Stomach (tissue), 9 donors: ENCODE data around the gene FUT2. TPM values are rescaled to one million over a fixed set of nuclear protein-coding genes. Genes with fewer than 3 reads are reported as not detected.
"Not testable (repeated sequence)": the region's sequence is repeated elsewhere in the genome, so short reads cannot be mapped to it uniquely, and the experiment has no call there.

Experiments used
- DNase-seq, 2 donors: peaks; one replicate each; pipeline versions ENCODE4 v3.0.0 to v3.0.0-alpha.2; 2013 to 2019
- H3K27ac ChIP-seq, 5 donors: fragments of 200-600 bp in 4 of 5; sonication (generic) in 4 of 5; one replicate each; pipeline ENCODE4 v1.5.1; 2013 to 2019; ENCODE audit warnings: mild to moderate bottlenecking in 1 of 5, moderate library complexity in 1 of 5
- H3K27me3 ChIP-seq, 3 donors: fragments of 200-600 bp; sonication (generic); one replicate each; pipeline ENCODE4 v1.5.1; 2017 to 2019; ENCODE audit warnings: mixed run types in 1 of 3
- H3K36me3 ChIP-seq, 4 donors: fragments of 200-600 bp; sonication (generic); 1 replicate in 3 of 4; 2 replicates in 1 of 4; pipeline ENCODE4 v1.5.1; 2016 to 2019
- H3K4me1 ChIP-seq, 4 donors: fragments of 200-600 bp; sonication (generic); one replicate each; pipeline ENCODE4 v1.5.1; 2016 to 2019
- H3K4me3 ChIP-seq, 4 donors: fragments of 200-600 bp; sonication (generic) in 3 of 4; one replicate each; pipeline ENCODE4 v1.5.1; 2016 to 2019; ENCODE audit warnings: mild to moderate bottlenecking in 1 of 4
- H3K9me3 ChIP-seq, 4 donors: fragments of 200-600 bp; sonication (generic); one replicate each; pipeline ENCODE4 v1.5.1; 2016 to 2019
- CTCF ChIP-seq, 7 experiments: fragments of 450-650 bp in 4 of 7; fragments of 200-600 bp in 3 of 7; sonication (generic) in 3 of 7; IDR thresholded peaks; one replicate each; pipeline ENCODE4 v1.5.1; 2016 to 2019; ENCODE audit warnings: antibody characterized with exemption in 7 of 7, control low read depth in 2 of 7, mild to moderate bottlenecking in 1 of 7
- EP300 ChIP-seq: sonication (generic); formaldehyde crosslinking; IDR thresholded peaks from one replicate; pipeline ENCODE4 v1.6.1; 2017; ENCODE audit warnings: antibody characterized with exemption
- POLR2A ChIP-seq, 4 donors: fragments of 450-650 bp; IDR thresholded peaks; one replicate each; pipeline ENCODE4 v1.6.1; 2016; ENCODE audit warnings: antibody characterized with exemption in 4 of 4, control low read depth in 2 of 4, mild to moderate bottlenecking in 1 of 4, moderate library complexity in 1 of 4
- POLR2AphosphoS5 ChIP-seq, 3 donors: sonication (generic); formaldehyde crosslinking; IDR thresholded peaks; one replicate each; pipeline ENCODE4 v1.6.1; 2016; ENCODE audit warnings: antibody characterized with exemption in 3 of 3
- WGBS, 5 donors: extraction: QIAGEN DNeasy Blood & Tissue Kit in 3 of 5; methylation state at CpG; one replicate each; pipeline versions ENCODE4 v1.1.5 to v1.1.7; 2013 to 2018; 5-methylcytosine and 5-hydroxymethylcytosine counted together
- intact Hi-C: fragments of 100-400 bp; cut with DNase I; formaldehyde crosslinking; loops from one replicate; pipeline ENCODE4 v1.15.1; 2023; ENCODE audit warnings: low total_unique reads
- polyA plus RNA-seq, 3 donors: library from polyadenylated mRNA; stranded (reverse); fragments of 200-250 nt; gene quantifications; one replicate each; pipeline ENCODE4 v1.2.3, GENCODE V29; 2013
- total RNA-seq, 5 donors: library from RNA; depleted of rRNA; stranded (reverse); fragments of >200 nt; gene quantifications; one replicate each; pipeline versions ENCODE4 v1.1.0 to v1.2.3, GENCODE V29; 2014 to 2016
- donor health status: healthy with polysubstance abuse.
- donor health status: Bipolar disorder and iron deficiency.
- donor health status: healthy.

The FUT2 gene
- total and polyA plus RNA-seq, 8 donors: 22.7 to 76.8 (median 31.1) TPM

- H3K4me3 ChIP-seq: no peak overlapping the region
- WGBS, 5 donors: 56 to 72% (median 69%) methylated on average over 11 of the region's 11 CpGs
- peak in 1 of 2 donors; percentile 82 for DNase-seq
Observed at GRCh38 chr19:48683349-48683748, 12.4 kb upstream of the FUT2 start.

GRCh38 chr19:48685583-48685982 lies 10.2 kb upstream of the FUT2 start:
- WGBS, 5 donors: 56 to 68% (median 62%) methylated on average over 9 of the region's 9 CpGs
- Histone ChIP-seq H3K27me3 (no peaks in the 10 kb centered on the region), H3K4me1 (peaks cover 4 to 48% (median 32%) of the 10 kb centered on the region in 4 donors), H3K36me3 (no peaks in the 10 kb centered on the region), H3K9me3 (no peaks in the 10 kb centered on the region), H3K27ac (no peak overlapping the region), H3K4me3 (no peak overlapping the region)
- intact Hi-C loops: no loop called here
- DNase-seq: peak in 1 of 2 donors; percentile 58
- no peak for TF ChIP-seq CTCF (IDR thresholded peaks at IDR 0.05)
- no peak for TF ChIP-seq POLR2AphosphoS5 (IDR thresholded peaks at IDR 0.05)
- no peak for TF ChIP-seq EP300
- no peak for TF ChIP-seq POLR2A (IDR thresholded peaks at IDR 0.05)

More at GRCh38 chr19:48683349-48683748, 12.4 kb upstream of the FUT2 start:
- Histone ChIP-seq H3K27me3 (no peaks in the 10 kb centered on the region), H3K4me1 (peaks cover 9 to 46% (median 29%) of the 10 kb centered on the region in 4 donors), H3K36me3 (no peaks in the 10 kb centered on the region), H3K9me3 (no peaks in the 10 kb centered on the region), H3K27ac (peak overlapping the region in 1 of 5 donors; percentile 47)
- TF ChIP-seq POLR2AphosphoS5 (IDR thresholded peaks at IDR 0.05) (no peak), EP300 (no peak), POLR2A (IDR thresholded peaks at IDR 0.05) (no peak), CTCF (IDR thresholded peaks at IDR 0.05) (no peak)
- intact Hi-C loops: no loop called here

- no peak for DNase-seq
- Histone ChIP-seq H3K27me3 (no peaks in the 10 kb centered on the region), H3K36me3 (no peaks in the 10 kb centered on the region), H3K9me3 (no peaks in the 10 kb centered on the region), H3K27ac (no peak overlapping the region), H3K4me3 (no peak overlapping the region), H3K4me1 (peaks cover 4 to 46% (median 32%) of the 10 kb centered on the region in 4 donors)
- 77 to 88% (median 82%) methylated on average over 3 of the region's 3 CpGs for whole genome bisulfite sequencing, 5 donors
- intact Hi-C loops: no loop called here
- TF ChIP-seq POLR2AphosphoS5 (IDR thresholded peaks at IDR 0.05): no peak
- no peak for TF ChIP-seq EP300
- no peak for TF ChIP-seq POLR2A (IDR thresholded peaks at IDR 0.05)
- no peak for TF ChIP-seq CTCF (IDR thresholded peaks at IDR 0.05)
Observed at GRCh38 chr19:48686088-48686487, 9.7 kb upstream of the FUT2 start.

GRCh38 chr19:48686637-48687036 lies 9.1 kb upstream of the FUT2 start:
- intact Hi-C loops, H3K27ac ChIP-seq, DNase-seq, H3K4me3 ChIP-seq, H3K9me3 ChIP-seq, H3K36me3 ChIP-seq, H3K27me3 ChIP-seq: not testable (repeated sequence)
- 90 to 97% (median 95%) methylated on average over 7 of the region's 7 CpGs for WGBS, 5 donors
- peaks cover 4 to 43% (median 32%) of the 10 kb centered on the region in 4 donors for H3K4me1 ChIP-seq

GRCh38 chr19:48687776-48688175 lies 8.0 kb upstream of the FUT2 start:
- Histone ChIP-seq H3K27ac (no peak overlapping the region), H3K9me3 (no peaks in the 10 kb centered on the region), H3K27me3 (no peaks in the 10 kb centered on the region), H3K4me3 (no peak overlapping the region), H3K36me3 (no peaks in the 10 kb centered on the region), H3K4me1 (peaks cover 4 to 42% (median 27%) of the 10 kb centered on the region in 4 donors)
- TF ChIP-seq POLR2AphosphoS5 (IDR thresholded peaks at IDR 0.05) (no peak), POLR2A (IDR thresholded peaks at IDR 0.05) (no peak), CTCF (IDR thresholded peaks at IDR 0.05) (no peak), EP300 (no peak)
- intact Hi-C loops: no loop called here
- WGBS, 5 donors: 41 to 62% (median 56%) methylated on average over 3 of the region's 3 CpGs
- DNase-seq: no peak
